Measurements from ENCODE around the gene JAK1.

DNA sequence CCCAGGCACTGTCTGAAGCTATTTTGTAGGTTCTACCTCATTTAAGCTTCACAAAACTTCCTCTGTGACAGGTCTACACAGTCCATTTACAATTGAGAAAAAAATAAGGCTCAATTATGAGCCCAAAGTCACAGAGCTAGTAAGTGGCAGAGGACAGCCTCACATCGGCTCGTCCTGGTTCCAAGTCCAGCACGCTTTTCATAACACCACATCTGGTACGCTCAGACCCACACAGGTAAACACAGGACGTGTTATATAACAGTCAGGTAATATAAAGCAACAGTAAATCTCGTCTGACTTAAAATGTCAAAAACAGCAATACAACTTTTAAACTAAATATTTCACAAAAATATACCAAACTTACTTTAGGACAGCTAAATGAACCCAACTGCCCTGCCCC lies 13.1 kb downstream of the JAK1 start:
- TF ChIP-seq, protein P1, sequence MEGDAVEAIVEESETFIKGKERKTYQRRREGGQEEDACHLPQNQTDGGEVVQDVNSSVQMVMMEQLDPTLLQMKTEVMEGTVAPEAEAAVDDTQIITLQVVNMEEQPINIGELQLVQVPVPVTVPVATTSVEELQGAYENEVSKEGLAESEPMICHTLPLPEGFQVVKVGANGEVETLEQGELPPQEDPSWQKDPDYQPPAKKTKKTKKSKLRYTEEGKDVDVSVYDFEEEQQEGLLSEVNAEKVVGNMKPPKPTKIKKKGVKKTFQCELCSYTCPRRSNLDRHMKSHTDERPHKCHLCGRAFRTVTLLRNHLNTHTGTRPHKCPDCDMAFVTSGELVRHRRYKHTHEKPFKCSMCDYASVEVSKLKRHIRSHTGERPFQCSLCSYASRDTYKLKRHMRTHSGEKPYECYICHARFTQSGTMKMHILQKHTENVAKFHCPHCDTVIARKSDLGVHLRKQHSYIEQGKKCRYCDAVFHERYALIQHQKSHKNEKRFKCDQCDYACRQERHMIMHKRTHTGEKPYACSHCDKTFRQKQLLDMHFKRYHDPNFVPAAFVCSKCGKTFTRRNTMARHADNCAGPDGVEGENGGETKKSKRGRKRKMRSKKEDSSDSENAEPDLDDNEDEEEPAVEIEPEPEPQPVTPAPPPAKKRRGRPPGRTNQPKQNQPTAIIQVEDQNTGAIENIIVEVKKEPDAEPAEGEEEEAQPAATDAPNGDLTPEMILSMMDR (IDR thresholded peaks at IDR 0.05) = no peak
- TF ChIP-seq POLR2A (IDR thresholded peaks at IDR 0.05) = no peak
